Neural cell (in vitro differentiated cells): ENCODE data around the gene DEUP1.

Experiments
- CTCF ChIP-seq: fragments of 450-650 bp; IDR thresholded peaks from 2 replicates; pipeline ENCODE4 v1.5.1; 2014; ENCODE audit warnings: antibody characterized with exemption, mild to moderate bottlenecking, moderate library complexity; ENCODE audit not compliant: poor library complexity, severe bottlenecking
- EP300 ChIP-seq: fragments of 450-650 bp; conservative IDR thresholded peaks from 2 replicates; pipeline ENCODE4 v1.6.1; 2014; ENCODE audit warnings: antibody characterized with exemption, mild to moderate bottlenecking, moderate library complexity; ENCODE audit not compliant: poor library complexity, severe bottlenecking
- EZH2 ChIP-seq: fragments of 200-600, 300-800 bp; shearing (Covaris generic), sonication (generic); IDR thresholded peaks from 2 replicates; pipeline ENCODE4 v1.6.1; 2014; ENCODE audit warnings: antibody characterized with exemption, low read length, borderline replicate concordance, mild to moderate bottlenecking; ENCODE audit not compliant: insufficient read depth, poor library complexity, severe bottlenecking
- MXI1 ChIP-seq: fragments of 450-650 bp; conservative IDR thresholded peaks from 2 replicates; pipeline ENCODE4 v1.6.1; 2014; ENCODE audit warnings: antibody characterized with exemption, mild to moderate bottlenecking; ENCODE audit not compliant: poor library complexity, severe bottlenecking
- POLR2AphosphoS5 ChIP-seq: IDR thresholded peaks from 2 replicates; pipeline ENCODE4 v1.6.1; 2012
- RAD21 ChIP-seq: fragments of 450-650 bp; conservative IDR thresholded peaks from 2 replicates; pipeline ENCODE4 v1.6.1; 2014; ENCODE audit warnings: antibody characterized with exemption, mild to moderate bottlenecking, moderate library complexity
- SMC3 ChIP-seq: fragments of 450-650 bp; conservative IDR thresholded peaks from 2 replicates; pipeline ENCODE4 v1.6.1; 2014; ENCODE audit warnings: antibody characterized with exemption, mild to moderate bottlenecking, moderate library complexity; ENCODE audit not compliant: poor library complexity
- TAF1 ChIP-seq: IDR thresholded peaks from 2 replicates; pipeline ENCODE4 v1.6.1; 2012; ENCODE audit warnings: low read depth
- TF ChIP-seq, protein P1 (sequence below): IDR thresholded peaks from 2 replicates; pipeline ENCODE4 v1.6.1; 2012; ENCODE audit warnings: borderline replicate concordance

DNA sequence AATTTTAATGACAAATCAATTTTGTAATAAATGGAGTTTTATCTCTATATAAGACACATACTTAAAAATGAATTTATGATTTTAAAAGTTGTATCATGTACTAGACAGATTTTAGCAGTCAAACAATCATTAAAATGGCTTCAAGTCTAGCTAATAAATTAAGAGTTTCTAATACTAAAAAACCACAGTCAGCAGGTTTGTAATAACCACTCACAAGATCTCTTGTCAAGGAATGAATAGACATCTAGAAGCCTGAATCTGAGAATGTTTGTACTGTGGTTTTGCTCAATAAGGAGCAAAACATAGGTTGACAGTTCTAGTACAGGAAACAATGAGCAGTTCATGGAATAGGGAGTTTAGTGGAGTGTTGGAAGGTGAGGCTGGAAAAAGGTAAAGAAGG is 81.2 kb downstream of the DEUP1 start:
- TF ChIP-seq CTCF (no peak), POLR2AphosphoS5 (no peak), EZH2 (no peak), RAD21 (no peak), TAF1 (no peak), EP300 (no peak), MXI1 (no peak), SMC3 (no peak)
- TF ChIP-seq, protein P1, sequence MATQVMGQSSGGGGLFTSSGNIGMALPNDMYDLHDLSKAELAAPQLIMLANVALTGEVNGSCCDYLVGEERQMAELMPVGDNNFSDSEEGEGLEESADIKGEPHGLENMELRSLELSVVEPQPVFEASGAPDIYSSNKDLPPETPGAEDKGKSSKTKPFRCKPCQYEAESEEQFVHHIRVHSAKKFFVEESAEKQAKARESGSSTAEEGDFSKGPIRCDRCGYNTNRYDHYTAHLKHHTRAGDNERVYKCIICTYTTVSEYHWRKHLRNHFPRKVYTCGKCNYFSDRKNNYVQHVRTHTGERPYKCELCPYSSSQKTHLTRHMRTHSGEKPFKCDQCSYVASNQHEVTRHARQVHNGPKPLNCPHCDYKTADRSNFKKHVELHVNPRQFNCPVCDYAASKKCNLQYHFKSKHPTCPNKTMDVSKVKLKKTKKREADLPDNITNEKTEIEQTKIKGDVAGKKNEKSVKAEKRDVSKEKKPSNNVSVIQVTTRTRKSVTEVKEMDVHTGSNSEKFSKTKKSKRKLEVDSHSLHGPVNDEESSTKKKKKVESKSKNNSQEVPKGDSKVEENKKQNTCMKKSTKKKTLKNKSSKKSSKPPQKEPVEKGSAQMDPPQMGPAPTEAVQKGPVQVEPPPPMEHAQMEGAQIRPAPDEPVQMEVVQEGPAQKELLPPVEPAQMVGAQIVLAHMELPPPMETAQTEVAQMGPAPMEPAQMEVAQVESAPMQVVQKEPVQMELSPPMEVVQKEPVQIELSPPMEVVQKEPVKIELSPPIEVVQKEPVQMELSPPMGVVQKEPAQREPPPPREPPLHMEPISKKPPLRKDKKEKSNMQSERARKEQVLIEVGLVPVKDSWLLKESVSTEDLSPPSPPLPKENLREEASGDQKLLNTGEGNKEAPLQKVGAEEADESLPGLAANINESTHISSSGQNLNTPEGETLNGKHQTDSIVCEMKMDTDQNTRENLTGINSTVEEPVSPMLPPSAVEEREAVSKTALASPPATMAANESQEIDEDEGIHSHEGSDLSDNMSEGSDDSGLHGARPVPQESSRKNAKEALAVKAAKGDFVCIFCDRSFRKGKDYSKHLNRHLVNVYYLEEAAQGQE = peak; percentile 48
